CMK (cell line): ENCODE measurements around the gene RAC3.

Source experiments
- DNase-seq: peaks from one replicate; pipeline ENCODE4 v3.0.0-alpha.2; 2010; ENCODE audit warnings: low read depth

The RAC3 gene

DNA sequence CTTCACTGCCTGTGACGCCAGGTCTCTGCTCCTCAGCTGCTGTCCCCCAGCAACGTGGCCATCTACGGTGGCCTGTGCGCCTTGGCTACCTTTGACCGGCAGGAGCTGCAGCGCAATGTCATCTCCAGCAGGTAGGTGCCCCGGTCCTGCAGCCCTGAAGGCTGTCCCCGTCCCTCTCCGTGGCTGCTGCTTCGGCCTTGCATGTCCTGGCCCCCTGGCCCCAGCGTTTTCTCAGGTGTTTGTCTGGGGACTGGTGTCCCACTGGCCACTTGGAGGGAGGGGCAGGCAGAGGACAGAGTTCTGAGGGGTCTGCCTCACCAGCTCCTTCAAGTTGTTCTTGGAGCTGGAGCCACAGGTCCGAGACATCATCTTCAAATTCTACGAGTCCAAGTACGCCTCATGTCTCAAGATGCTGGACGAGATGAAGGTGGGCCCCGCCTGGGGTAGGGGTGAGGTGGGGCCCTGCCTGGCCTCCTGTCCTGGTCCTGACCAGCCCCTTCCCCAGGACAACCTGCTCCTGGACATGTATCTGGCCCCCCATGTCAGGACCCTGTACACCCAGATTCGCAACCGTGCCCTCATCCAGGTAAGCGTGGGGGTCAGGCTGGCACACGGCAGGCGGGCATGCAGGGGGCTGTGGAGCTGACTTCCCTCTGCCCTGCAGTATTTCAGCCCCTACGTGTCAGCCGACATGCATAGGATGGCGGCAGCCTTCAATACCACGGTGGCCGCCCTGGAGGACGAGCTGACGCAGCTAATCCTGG lies 24.7 kb downstream of the RAC3 start:
- DNase-seq, result no peak

DNA sequence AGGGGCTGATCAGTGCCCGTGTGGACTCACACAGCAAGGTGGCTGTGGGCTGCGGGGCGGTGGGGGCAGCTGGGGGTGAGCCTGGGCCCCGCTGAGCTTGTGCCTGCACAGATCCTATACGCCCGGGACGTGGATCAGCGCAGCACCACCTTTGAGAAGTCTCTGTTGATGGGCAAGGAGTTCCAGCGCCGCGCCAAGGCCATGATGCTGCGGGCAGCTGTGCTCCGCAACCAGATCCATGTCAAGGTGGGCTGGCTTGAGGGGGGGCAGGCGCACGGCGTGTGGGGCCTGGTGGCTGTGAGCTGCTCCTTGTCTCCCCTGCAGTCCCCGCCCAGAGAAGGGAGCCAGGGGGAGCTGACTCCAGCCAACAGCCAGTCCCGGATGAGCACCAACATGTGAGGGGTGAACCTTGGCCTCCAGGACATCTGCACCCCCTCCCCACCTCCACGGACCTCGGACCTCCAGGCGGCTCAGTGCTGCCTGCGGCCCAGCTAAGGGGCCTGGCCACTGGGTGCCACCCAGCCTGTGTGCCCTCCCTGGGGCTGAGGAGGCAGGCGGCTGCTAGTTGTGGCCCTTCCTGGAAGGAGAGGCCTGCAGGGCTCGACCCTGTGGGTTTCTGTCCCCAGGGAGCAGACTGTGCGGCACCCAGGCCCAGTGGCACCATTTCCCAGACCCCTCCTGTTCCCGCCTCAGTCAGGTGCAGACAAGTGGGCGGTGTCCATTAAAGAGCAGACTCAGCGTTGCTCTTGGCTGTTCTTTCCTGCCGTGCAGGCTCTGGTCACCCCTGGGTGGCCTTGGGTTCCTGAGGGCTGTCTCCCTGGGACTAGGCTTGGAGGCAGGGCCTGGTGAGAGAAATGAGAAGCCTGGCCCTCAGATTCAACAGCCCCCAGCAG lies 25.5 kb downstream of the RAC3 start:
- no peak for DNase-seq

DNA sequence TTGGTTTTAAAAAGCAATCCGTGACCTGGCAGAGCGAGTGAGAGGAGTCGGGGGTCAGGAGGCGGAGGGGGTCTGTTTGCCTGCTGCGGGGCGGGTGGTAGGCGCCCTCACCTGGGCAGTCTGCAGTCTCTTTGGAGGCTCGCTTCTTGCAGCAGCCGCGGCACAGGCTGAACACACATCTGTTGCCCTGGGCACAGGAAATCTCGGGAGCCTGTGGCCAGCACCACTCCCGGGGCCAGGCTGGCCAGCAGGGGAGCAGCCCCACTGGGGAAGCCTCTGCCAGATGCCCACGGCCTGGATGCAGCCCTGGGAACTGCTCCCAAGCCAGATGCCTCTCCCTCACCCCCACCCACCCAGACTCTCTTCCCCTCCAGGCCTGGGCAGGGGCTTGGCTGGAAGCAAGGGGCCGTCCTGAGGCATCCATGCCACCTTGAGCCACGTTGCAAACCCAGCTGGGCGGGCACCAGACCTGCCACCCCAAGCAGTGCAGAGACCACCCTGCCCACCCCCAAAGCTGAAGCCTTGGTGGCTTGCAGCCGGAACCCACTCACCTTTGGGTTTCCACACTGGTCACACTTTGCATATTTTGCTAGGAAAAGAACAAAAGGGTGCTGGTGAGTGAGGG lies 26.9 kb downstream of the RAC3 start:
- DNase-seq, result no peak

DNA sequence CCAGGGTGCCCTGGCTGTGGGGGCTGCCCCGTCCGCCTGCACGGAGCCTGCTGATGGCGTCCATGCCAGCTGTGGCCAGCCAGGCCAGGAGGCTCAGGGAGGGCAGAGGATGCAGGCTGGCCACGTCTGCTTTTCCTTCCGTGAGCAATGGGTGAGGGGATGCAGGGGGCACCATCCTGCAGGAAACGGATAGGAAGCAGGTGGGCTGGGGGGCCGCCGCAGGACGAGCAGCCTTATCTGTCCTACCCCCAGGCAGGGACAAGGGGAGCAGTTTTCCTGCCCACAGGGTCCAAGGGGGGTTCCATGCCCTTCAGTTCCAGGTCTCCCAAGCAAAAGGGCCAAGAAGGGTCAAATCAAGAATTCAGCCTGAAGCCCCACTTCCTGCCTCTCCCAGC lies 27.4 kb downstream of the RAC3 start:
- no peak for DNase-seq

DNA sequence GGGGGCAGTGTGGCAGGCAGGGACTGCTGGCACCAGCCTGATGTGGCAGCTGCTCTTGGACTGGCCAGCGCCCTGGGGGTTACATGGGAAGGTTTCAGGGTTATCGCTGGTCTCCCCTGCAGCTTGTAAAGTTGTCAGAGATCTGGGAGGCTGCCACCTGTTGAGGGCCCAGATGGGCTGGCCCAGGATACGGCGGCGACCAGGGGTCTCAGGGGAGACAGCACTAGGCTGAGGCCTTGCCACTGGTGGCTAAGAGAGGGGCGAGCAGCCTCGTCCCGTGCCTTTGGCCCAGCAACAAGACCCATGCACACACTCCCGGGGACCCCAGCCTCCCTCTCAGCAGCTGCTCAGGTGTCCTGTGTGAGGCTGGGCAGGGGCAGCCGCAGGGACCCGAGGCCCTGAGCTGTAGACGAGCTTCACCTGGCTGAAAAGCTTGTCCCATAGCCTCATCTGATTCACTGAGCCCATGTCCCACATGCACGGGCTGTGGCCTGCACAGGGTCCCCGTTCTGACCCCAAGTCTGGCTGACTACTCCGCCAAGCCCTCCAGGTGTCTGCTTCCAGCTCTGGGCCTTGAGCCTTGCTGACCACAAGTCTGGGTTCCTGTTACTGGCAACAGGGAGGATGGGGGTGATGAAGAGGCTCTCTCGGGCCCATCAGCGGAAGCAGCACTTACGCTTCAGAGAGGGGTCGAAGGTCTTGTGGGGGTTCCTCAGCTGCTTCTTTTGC lies 28.0 kb downstream of the RAC3 start:
- DNase-seq, result no peak

DNA sequence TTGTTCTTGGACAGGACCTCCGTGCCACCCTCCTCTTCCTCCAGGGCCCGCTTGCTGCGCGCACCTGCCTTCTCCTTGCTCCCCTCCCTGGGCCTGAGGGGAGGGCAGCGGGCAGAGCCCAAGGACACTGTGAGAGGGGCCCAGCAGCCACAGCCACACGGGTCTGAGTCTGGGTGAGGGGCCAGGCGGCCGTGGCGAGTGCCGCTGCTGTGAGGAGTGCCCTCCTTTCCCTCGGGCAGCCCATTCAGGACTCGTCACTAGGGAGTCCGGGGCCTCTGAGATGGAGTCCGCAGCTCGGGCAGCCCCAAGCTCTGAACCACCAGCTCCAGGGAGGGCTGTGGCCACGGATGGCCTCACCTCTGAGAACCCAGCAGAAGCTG lies 28.5 kb downstream of the RAC3 start:
- no peak for DNase-seq

DNA sequence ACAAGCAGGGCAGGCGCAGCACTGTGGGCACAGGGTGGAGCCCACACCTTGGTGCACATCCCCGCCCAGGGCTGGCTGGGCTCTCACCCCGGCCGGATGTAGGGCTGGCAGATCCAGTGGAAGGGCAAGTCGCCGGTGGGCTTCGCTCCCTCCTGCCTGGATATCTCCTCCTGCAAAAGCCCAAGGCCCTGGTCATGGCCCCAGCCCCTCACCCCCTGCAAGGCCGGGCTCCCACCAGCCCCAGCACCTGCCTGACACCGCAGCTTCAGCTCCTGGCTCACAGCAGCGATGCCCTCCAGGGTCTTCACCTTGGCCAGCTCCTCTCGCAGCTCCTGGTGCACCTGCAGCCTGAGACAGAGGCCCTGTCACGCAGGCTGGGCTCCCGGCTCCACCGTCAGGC lies 29.1 kb downstream of the RAC3 start:
- no peak for DNase-seq

DNA sequence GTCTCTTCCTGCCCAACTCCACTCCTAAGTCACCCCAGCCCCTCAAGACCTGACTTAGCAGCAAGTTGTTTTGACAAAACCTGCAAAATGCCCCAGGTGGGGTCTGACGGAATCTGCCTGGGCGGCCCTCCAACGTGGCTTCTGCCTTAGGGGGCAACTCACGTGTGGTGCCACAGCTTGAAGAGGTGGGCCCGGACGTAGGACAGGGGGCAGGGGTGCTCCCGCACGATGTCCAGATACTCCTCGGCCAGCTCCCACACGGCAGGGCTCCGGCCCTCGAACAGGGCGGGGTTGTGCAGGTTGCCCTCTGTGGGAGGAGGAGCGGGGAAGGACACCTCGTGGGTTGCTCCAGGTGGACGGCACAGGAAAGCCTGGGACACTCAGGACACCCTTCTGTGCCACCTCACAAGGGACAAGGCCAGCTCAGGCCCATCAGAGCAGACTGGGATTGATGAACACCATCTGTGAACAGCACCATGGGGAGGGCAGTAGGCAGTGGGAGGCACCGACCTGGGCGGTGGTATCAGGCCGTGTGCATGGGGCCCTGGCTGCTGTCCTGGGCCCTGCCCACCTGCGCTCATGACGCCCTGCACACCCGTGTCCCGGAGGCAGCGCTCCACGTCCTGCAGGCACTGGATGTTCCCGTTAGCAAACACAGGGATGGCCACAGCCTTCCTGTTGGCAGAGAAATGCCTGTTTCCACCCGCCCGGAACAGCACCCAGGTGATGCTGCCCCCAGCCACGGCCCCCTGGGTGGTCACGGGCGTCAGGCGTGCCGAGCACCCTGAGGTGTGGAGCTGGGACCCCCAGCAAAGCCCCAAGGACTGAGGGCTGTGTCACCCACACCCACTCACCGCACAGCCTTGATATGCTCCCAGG lies 29.8 kb downstream of the RAC3 start:
- DNase-seq, result no peak

DNA sequence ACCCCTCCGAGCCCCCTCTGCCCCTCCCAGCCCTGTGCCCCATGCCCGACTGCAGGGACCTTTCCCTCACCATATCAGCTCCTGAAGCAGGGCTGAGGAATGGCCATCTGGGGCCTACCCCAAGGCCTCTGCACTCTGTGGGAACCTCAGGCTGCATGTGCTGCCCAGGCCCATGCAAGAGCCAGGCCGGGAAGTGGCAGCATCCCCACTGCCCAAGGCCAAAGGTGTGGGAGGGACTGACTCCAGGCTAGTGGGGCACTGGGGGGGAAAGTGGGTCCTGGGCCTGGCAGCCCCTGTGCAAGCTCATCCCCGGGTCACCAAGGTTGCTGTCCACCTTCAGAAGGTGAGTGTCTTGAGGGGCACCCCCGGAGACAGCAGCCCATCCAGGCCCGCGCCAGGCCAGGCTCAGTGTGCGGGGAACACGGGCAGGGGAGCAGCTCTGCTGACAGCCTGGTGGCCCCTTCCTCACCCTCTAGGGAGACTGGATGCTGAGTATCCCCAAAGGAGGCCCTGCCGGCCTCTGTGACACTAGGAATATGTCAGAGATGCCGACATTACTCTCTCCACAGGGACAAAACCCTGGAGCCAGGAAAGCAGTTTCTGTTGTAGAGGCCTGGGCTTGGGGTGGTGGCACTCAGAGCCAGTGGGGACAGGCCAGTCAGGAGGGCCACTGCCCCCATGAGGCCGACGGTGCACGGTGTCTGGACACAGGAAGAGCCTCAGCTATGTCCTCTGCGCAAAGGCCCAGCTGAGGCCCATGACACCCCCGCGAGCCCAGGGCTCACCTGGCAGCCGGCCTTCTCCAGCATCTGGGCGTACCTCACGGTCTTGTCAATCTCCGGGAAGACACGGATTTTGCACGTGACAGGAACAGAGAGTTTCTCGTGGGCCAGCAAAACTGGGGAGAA lies 30.9 kb downstream of the RAC3 start:
- no peak for DNase-seq

DNA sequence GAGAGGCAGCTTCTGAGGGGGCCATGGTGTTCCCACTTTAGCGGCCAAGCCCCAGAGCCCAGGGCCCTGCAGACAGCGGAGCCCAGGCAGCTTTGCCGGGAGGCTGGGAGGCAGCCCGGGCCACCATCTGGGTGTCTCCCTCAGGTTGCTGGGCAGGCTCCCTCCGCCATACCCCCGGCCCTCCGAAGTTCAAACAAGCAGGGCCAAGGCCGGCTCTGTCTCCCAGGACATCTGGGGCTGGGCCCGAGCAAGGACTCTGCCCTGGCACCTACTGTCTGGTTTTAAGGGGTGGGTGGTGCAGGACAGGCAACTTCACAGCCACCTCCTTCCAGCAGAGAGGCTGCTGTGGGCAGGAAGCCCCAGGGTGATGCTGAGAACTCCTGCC lies 31.5 kb downstream of the RAC3 start:
- DNase-seq, result no peak

DNA sequence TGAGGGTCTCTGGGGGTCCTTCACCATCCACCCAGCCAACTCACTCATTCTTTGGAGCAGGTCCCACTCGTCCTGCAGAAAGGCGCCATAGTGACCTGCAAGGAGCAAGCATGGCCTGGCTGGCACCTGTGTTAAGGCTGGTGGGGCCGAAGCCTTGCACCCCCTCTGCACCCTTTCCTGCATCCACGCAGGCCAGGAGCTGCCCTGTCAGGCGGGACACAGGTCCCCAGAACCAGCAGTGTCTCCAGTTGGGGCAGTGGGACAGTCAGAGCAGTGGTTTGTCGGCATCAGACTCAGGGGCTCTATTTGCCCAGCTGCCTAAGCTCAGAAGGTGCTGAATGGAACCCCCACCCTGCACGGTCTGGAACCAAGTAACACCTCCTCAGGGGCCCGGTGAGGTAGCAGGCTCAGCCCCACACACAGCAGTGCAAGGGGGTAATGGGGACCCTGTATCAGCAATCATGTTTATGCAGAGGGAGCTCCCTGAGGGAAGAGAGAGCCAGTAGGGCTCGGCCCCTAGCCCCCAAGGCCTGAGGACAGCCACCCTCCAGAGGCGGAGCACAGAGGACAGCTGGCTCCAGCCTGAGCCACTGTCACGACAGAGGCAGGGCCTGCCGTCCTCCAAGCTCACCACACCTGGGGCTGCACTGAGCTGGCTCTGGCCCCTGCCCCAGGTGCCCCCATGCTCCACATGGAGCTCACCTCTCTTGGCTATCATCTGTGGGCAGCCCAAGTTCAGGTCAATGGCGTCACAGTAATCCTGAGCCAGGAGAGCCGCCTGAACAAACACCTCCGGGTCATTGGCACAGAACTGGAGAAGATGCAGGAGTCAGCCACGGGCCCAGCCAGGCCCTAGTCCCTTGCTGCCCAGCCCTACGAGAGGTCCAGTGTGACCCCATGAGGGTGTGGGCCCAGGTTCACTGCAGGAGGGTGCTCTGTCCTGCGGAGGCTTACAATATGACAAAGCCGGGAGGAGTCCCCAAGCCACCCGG lies 32.2 kb downstream of the RAC3 start:
- no peak for DNase-seq

DNA sequence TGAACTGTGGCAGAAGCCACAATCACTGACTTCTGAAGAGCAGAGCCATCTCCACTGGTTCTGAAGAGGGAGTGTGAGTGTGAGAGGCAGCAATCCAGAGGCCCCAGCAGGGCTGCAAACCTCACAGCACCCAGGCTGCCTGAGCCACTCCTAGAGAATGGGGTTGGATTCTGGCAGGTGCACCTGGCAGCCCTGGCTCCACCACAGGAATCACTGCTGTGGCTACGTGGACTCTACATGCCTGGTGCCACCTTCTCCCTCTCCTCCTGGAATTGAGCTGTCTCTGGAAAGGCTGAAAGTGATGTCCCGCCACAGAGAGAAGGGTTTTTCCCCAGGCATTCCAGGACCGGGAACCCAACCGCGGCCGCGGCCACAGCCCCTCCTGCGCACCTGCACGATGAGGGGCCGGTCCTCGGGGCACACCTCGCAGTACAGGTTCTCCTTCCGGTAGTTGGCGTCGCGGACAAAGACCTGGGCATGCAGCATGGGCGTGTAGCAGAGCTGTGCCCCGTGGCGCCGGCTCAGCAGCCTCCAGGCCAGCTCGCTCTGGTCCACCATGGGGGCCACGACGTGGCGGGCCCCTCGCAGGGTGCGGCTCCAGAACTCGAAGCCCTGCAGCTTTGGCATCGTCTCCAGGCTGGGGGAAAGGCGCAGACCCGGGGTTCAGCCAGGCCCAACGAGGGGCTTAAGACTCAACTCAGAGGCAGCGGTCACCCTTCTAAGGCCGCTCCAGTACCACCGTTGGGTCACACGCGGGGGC lies 33.1 kb downstream of the RAC3 start:
- no peak for DNase-seq

DNA sequence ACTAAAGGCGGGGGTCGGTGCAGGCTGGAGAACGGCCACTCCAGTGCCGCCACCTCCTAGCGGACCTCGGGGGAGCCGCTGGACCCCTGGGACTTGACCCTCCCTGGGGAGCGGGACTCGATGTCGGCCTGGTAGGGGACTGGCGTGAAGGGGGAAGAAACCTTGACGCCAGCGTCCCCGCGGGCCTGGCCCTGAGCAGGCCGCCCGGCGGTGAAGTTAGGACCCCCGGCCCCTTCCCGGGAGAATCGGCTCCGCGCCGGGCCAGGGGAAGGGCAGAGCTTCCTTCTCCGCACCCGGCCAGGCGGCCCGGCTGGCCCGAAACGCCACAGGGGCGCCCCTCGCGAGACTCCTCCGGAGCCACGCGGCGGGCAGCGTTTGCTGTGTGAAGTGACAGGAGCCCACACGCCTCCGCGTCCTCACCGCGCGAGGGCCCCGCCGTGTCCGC lies 33.7 kb downstream of the RAC3 start:
- peak; percentile 29 for DNase-seq

DNA sequence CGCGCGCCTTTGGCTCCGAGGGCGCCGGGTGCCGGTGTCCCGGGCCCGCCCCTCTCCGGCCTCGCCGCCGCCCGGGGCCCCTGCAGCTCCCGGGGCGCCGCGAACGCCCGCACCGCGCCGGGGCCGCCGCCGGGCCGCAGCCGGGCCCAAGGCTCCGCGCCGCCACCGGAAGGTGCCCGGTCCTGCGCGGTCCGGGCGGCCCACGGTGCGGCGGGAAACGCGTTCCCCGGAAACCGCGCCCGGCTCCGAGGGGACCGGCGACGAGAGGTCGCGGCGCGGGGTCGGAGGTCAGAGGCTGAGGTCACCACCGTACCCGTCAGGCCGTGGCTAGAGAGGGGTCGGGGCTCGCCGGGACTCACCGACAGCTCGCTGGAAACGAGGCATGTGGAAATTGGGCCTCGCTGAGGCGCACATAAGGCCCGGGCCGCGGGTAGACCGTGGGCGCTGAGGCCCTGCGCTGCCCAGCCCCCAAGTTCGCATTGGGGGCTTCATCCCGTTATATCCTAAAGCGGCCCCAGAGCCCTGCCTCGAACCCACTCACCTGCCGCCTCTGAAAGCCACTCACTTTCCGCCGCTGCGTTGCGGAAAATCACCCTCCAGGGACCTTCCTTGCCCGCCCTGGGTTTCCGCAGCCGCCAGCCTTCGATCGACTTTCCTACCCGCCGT lies 34.3 kb downstream of the RAC3 start, which contains the start of gene DUS1L:
Gene DUS1L, minus strand, starts transcription at position 167 of the 666 bp plus-strand sequence. CDS start 745 bp downstream, outside the sequence.
- DNase-seq, result peak; percentile 34

DNA sequence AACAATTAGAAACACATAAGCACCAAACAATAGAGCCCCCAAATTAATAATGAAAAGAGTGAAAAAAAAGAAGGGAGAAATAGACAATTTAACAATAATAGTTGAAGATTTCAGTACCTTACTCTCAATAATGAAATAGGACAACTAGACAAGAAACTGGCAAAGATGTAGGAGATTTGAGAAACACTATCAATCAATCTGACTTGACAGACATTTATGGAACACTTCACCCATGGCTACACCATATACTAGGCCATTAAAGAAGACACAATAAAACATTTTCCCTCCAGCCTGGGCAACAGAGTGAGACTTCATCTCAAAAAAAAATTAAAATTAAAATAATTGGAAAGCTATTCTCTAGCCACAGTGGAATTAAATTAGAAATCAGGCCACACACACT lies 39.1 kb downstream of the RAC3 start:
- no peak for DNase-seq

DNA sequence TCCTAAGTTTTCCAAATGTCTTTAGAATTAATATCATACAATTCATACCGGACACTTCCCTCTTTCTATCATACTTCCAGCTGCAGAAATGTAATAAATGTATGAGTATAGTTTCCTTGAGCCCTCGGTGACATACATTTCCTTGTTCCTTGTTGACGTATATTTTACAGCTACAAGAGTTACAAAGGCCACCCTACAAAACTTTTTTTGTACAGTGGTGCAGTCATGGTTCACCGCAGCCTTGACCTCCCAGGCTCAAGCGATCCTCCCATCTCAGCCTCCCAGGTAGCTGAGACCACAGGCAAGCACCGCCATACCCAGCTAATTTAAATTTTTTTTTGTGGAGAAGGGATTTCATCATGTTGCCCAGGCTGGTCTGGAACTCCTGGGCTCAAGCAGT lies 41.3 kb downstream of the RAC3 start:
- DNase-seq, result no peak

DNA sequence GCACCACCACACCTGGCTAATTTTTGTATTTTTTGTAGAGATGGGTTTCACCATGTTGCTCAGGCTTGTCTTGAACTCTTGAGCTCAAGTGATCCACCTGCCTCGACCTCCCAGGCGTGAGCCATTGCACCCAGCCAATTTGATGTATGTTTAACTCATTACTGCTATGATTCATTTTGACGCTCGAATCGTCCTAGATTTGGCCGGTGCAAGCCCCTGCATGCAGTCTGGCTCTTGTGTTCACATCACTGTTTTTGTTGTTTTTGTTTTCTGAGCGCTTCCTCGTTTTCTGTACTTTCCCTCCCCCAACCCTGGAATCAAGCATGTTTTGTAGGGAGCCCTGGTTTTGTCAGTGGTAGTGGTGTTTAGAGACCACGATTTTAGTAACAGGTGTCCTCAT lies 42.0 kb downstream of the RAC3 start:
- no peak for DNase-seq
